Pancreas (tissue), 10 donors: ENCODE data around the gene TMEM30B. TPM values are rescaled to one million over a fixed set of nuclear protein-coding genes. Genes with fewer than 3 reads are reported as not detected.

Source experiments
- ATAC-seq, 4 donors: fragments of 200-7000 bp; cut with Tn5 transposase; one replicate each; pipeline versions ENCODE4 v1.8.0 to v1.9.1; 2020; ENCODE audit warnings: mild to moderate bottlenecking in 4 of 4, moderate library complexity in 4 of 4
- DNase-seq, 6 donors: peaks; one replicate each; pipeline ENCODE4 v3.0.0-alpha.2; 2020
- FAIRE-seq: peaks from 2 replicates; lab custom pipeline; 2012; peaks lifted over from hg19 to GRCh38; lab: Jason Lieb, UNC
- H3K27ac ChIP-seq, 4 donors: fragments of 200-600 bp; sonication (generic); 1 replicate in 3 of 4; 2 replicates in 1 of 4; pipeline versions ENCODE4 v1.5.0 to v1.8.0; 2020
- H3K27me3 ChIP-seq, 4 donors: fragments of 200-600 bp; one replicate each; pipeline ENCODE4 v1.8.0; 2021
- H3K36me3 ChIP-seq, 3 donors: fragments of 200-600 bp; sonication (generic) in 1 of 3; one replicate each; pipeline versions ENCODE4 v1.5.0 to v1.8.0; 2020 to 2021
- H3K4me1 ChIP-seq, 3 donors: fragments of 200-600 bp; one replicate each; pipeline ENCODE4 v1.8.0; 2021
- H3K4me3 ChIP-seq, 4 donors: fragments of 200-600 bp; sonication (generic) in 2 of 4; one replicate each; pipeline versions ENCODE4 v1.5.0 to v1.8.0; 2020 to 2021
- H3K9me3 ChIP-seq, 4 donors: fragments of 200-600 bp; one replicate each; pipeline ENCODE4 v1.8.0; 2021
- CTCF ChIP-seq, 4 donors: fragments of 200-600 bp; sonication (generic) in 3 of 4; IDR thresholded peaks; one replicate each; pipeline versions ENCODE4 v1.5.0 to v1.8.0; 2021; ENCODE audit warnings: antibody characterized with exemption in 4 of 4
- WGBS, 2 donors: extraction: QIAGEN DNeasy Blood & Tissue Kit; methylation state at CpG; one replicate each; pipeline ENCODE4 v1.1.7; 2013; 5-methylcytosine and 5-hydroxymethylcytosine counted together
- intact Hi-C, 3 donors: fragments of 100-400 bp; cut with DNase I; formaldehyde crosslinking; loops; one replicate each; pipeline versions ENCODE4 v1.11.1 to v1.14.2; 2022
- polyA plus RNA-seq, 2 donors: library from polyadenylated mRNA; stranded (reverse); fragments of 200-250 nt; gene quantifications; one replicate each; pipeline ENCODE4 v1.2.3, GENCODE V29; 2013
- total RNA-seq, 6 donors: library from RNA; stranded (reverse); fragmentation: NEBNext Ultra II Directional in 4 of 6; extraction: Animal tissue kit (Norgen Biotek cat#: 25700) in 4 of 6; gene quantifications; one replicate each; pipeline versions ENCODE4 v1.2.1 to v1.2.4, GENCODE V29; 2021 to 2023
- donor health status: healthy with polysubstance abuse.
- donor health status: DM: no; HTN: no; CAD: no; lungs with moderate emphysema.
- donor health status: DM: no; HTN: no; CAD: no.
- donor health status: control.
- donor health status: control.
- donor health status: Bipolar disorder and iron deficiency.
- donor health status: DM: yes; HTN: yes; CAD: no.
- donor health status: DM: no; HTN: no; CAD: no.
- donor health status: DM: no; HTN: no; CAD: no.
- donor health status: DM: yes; HTN: yes; CAD: no.

The TMEM30B gene
- total and polyA plus RNA-seq, 8 donors = 10.1 to 21.3 (median 17.7) TPM

- Histone ChIP-seq H3K27me3 (no peaks in the 10 kb centered on the region), H3K27ac (peak overlapping the region in 3 of 4 donors; percentile 9 to 39 (median 10)), H3K9me3 (no peaks in the 10 kb centered on the region), H3K4me3 (no peak overlapping the region), H3K36me3 (no peaks in the 10 kb centered on the region), H3K4me1 (peaks cover 0 to 6% (median 6%) of the 10 kb centered on the region in 3 donors)
- peak in 4 of 6 donors; percentile 25 to 51 (median 43) for DNase-seq
- intact Hi-C loops = no loop called here
- no peak for TF ChIP-seq CTCF (IDR thresholded peaks at IDR 0.05)
- WGBS, 2 donors = 21 to 38% methylated on average over 4 of the region's 4 CpGs
- FAIRE-seq = no peak
- peak; percentile 8 to 49 (median 37) for ATAC-seq
These were observed 45.7 kb upstream of the TMEM30B start for GRCh38 chr14:61326847-61327246.

GRCh38 chr14:61326146-61326545, 45.0 kb upstream of the TMEM30B start:
- no peak for ATAC-seq
- Histone ChIP-seq H3K4me3 (no peak overlapping the region), H3K27me3 (no peaks in the 10 kb centered on the region), H3K4me1 (peaks cover 0 to 6% (median 6%) of the 10 kb centered on the region in 3 donors), H3K27ac (no peak overlapping the region), H3K9me3 (no peaks in the 10 kb centered on the region), H3K36me3 (no peaks in the 10 kb centered on the region)
- WGBS, 2 donors = 93 to 96% methylated on average over 1 of the region's 1 CpG
- intact Hi-C loops = no loop called here
- no peak for TF ChIP-seq CTCF (IDR thresholded peaks at IDR 0.05)
- DNase-seq = no peak
- FAIRE-seq = no peak

GRCh38 chr14:61325166-61325565, 44.0 kb upstream of the TMEM30B start:
- TF ChIP-seq CTCF (IDR thresholded peaks at IDR 0.05) = no peak
- no peak for ATAC-seq
- Histone ChIP-seq H3K4me1 (peaks cover 0 to 6% (median 6%) of the 10 kb centered on the region in 3 donors), H3K27ac (no peak overlapping the region), H3K36me3 (no peaks in the 10 kb centered on the region), H3K27me3 (no peaks in the 10 kb centered on the region), H3K9me3 (no peaks in the 10 kb centered on the region), H3K4me3 (no peak overlapping the region)
- WGBS, 2 donors = 77 to 94% methylated on average over 1 of the region's 1 CpG
- intact Hi-C loops = no loop called here
- FAIRE-seq = no peak
- no peak for DNase-seq

- Histone ChIP-seq H3K36me3 (no peaks in the 10 kb centered on the region), H3K9me3 (no peaks in the 10 kb centered on the region), H3K27me3 (no peaks in the 10 kb centered on the region), H3K4me1 (peaks cover 0 to 6% (median 6%) of the 10 kb centered on the region in 3 donors), H3K4me3 (peak overlapping the region in 1 of 4 donors; percentile 2), H3K27ac (no peak overlapping the region)
- intact Hi-C loops = no loop called here
- DNase-seq = no peak
- WGBS, 2 donors = 75 to 84% methylated on average over 6 of the region's 6 CpGs
- no peak for FAIRE-seq
- ATAC-seq = no peak
- no peak for TF ChIP-seq CTCF (IDR thresholded peaks at IDR 0.05)
These were observed 42.8 kb upstream of the TMEM30B start for GRCh38 chr14:61323970-61324369.

- Histone ChIP-seq H3K27me3 (no peaks in the 10 kb centered on the region), H3K9me3 (no peaks in the 10 kb centered on the region), H3K27ac (peak overlapping the region in 3 of 4 donors; percentile 38 to 70 (median 56)), H3K4me1 (peaks cover 0 to 6% (median 6%) of the 10 kb centered on the region in 3 donors), H3K36me3 (no peaks in the 10 kb centered on the region), H3K4me3 (peak overlapping the region; percentile 33 to 91 (median 65))
- ATAC-seq (peak; percentile 24 to 37 (median 34)), FAIRE-seq (no peak), DNase-seq (no peak)
- intact Hi-C loops = no loop called here
- WGBS, 2 donors = 2% methylated on average over 13 of the region's 13 CpGs
- no peak for TF ChIP-seq CTCF (IDR thresholded peaks at IDR 0.05)
These were observed 41.7 kb upstream of the TMEM30B start for GRCh38 chr14:61322799-61323290.
